HT1080 (cell line): ENCODE measurements around the gene OLR1. TPM values are rescaled to one million over a fixed set of nuclear protein-coding genes. Genes with fewer than 3 reads are reported as not detected.
"Not testable (repeated sequence)": the region's sequence is repeated elsewhere in the genome, so short reads cannot be mapped to it uniquely, and the experiment has no call there.

Experiments
- DNase-seq: peaks from one replicate; pipeline ENCODE4 v3.0.0-alpha.2; 2015; ENCODE audit warnings: low read depth
- total RNA-seq: library from RNA; depleted of rRNA; stranded (reverse); fragments of >200 nt; shearing (Covaris generic); gene quantifications from 2 replicates; pipeline ENCODE4 v1.2.3, GENCODE V29; 2014

OLR1 gene
- total RNA-seq, 1 experiment from 2014 or later: not detected

- DNase-seq: peak; percentile 17
Observed at GRCh38 chr12:10191865-10192264, 19.9 kb upstream of the OLR1 start.

DNA sequence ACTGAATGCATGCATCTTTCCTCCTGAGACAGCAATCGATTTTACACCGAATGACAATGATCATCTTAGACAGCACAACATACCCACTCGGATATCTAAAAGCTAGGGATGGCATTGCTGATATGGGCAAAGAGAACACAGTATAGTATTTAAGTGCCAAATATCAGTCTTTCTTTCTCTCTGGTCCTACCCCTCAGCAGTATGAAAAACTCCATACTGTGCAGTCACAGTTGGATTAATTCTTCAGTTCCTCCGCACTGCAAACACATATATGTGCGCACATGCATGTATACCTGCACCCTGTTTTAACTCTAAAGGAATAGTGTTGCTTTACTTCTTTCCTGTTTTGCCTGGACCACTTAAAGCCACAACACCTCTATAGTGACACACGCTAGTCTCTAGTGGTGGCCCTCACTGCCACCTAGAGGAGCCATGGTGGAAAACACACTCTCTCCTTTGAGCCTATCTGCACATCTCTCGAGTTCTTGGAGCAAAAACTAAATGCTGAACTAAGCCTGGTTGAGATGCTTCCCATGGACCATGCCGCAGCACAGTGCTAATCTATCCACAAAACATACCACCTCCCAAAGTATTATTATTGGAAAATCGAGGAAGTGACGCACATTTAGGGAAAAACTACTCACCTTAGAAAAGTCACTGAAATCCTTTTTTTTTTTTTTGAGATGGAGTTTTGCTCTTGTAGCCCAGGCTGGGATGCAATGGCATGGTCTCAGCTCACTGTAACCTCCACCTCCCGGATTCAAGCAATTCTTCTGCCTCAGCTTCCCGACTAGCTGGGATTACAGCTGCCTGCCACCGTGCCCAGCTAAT is 18.8 kb upstream of the OLR1 start:
- DNase-seq: peak; percentile 53

DNA sequence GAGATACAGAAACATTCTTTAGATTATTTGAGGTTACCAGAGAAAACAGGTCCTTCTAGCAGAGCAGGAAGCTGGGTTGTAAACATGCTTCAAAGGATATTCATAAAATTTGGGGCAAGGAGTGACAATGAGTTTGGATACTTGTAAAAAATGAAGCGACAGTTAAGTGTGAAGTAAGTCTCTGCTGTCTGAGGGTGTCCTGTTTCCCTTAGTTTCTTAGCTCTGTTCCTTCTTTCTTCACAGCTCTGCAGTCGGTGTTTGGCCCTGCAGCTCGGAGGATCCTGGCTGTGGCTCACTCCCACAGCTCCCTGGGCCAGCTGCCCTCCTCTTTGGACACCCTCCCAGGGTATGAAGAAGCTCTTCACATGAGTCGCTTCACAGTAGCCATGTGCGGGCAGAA is 17.7 kb upstream of the OLR1 start:
- DNase-seq: no peak

DNA sequence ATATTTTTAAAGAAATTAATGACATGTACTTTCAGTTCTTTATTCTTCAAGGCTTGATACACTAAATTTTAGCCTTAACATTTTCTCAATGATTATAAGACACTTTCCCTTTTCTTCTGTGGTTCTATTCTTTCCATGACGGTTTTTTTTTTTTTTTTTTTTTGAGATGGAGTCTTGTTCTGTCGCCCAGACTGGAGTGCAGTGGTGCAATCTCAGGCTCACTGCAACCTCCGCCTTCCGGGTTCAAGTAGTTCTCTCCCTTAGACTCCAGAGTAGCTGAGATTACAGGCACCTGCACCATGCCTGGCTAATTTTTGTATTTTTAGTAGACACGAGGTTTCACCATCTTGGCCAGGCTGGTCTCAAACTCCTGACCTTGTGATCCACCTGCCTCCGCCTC is 15.0 kb upstream of the OLR1 start:
- not testable (repeated sequence) for DNase-seq

DNA sequence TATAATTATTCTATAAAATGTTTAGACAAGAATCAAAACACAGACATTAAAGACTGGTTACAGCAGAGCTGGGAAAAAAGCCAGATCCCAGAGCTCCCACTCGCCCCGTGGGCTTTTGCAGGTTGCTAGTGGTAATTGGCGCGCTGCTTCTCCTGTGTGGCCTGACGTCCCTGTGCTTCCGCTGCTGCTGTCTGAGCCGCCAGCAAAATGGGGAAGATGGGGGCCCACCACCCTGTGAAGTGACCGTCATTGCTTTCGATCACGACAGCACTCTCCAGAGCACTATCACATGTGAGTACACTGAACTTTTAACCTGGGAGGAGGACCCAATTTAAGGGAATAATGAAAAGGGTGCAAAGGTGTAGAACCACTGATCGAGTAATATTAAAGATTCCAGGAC is 14.4 kb upstream of the OLR1 start:
- DNase-seq: no peak

GRCh38 chr12:10184261-10184843 is 12.4 kb upstream of the OLR1 start:
- DNase-seq: no peak

DNA sequence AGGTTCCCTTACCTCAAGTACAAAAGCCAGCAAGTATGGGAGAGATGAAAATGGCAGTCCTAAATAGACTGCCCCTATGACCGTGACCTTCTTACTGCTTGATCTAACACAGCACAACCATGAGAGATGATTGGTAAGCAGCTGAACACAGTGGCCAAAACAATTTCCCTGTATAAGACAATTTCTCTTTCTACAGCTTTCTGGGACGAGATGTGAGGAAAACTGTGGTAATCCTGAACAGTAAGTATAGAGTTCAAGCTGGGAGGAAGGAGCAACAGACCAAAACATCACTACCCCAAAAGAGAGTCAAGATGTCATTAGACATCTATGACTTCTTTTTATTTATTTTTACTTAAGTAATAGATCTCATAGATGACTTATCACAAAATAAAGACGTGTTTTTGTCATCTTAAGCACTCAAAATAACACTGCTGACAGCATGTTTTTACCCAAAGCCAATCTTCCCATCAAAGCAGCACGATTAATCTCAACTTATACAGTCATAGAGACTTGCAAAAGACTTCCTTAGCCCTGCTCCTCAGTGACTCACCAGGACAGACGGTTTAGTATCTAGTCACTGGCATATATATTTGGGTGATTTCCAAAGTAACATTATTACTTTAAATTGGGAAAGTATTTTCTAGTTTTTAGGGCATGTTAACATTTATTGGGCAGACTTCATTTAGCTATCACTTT is 10.6 kb upstream of the OLR1 start:
- DNase-seq: peak; percentile 24

- DNase-seq: no peak
Observed at GRCh38 chr12:10179776-10180181, 7.8 kb upstream of the OLR1 start.

GRCh38 chr12:10178821-10179220 is 6.9 kb upstream of the OLR1 start, which contains the start of gene TMEM52B:
Gene TMEM52B, plus strand, starts transcription at chr12:10179032. Its CDS starts 543 bp downstream, at chr12:10179575.
- no peak for DNase-seq

- no peak for DNase-seq
Observed at GRCh38 chr12:10175846-10176636, 4.1 kb upstream of the OLR1 start.

- no peak for DNase-seq
Observed at GRCh38 chr12:10174986-10175614, 3.2 kb upstream of the OLR1 start.

DNA sequence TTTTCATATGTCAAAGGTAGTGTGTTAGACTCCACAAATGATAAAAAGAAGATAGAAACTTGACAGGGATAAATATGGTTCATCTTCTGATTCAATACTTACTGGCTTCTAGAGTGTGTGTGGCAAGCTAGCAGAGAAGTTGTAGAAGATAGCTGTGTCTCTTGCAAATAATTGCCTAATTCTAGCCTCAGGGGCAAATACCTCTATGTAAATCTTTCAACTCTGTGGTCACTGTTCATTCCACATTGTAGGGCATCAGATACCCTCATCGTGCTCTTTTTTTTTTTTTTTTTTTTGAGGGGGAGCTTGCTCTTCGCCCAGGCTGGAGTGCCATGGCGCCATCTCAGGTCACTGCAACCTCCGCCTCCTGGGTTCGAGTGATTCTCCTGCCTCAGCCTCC is 1.7 kb downstream of the OLR1 start:
- DNase-seq: no peak

DNA sequence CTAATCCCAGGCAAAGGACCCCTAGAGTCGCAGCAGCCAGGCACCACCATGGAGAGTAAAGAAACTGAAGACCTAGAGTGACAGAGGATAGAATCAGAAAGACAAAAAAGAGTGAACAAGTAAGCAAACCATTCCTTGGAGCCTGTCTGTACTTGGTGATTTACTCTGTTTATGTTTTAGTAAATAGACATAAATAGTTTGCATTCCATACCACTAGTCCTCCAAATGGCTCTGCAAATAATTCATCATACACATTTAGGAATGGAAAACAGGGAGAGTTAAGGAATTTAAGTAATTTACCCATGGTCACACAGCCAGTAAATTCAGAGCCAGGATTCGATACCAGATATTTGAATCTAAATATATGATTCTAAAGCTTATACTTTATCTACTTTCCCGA is 2.8 kb downstream of the OLR1 start:
- DNase-seq: no peak

- DNase-seq: no peak
Observed at GRCh38 chr12:10167599-10167998, 4.3 kb downstream of the OLR1 start.

- no peak for DNase-seq
Observed at GRCh38 chr12:10165421-10165820, 6.5 kb downstream of the OLR1 start.

DNA sequence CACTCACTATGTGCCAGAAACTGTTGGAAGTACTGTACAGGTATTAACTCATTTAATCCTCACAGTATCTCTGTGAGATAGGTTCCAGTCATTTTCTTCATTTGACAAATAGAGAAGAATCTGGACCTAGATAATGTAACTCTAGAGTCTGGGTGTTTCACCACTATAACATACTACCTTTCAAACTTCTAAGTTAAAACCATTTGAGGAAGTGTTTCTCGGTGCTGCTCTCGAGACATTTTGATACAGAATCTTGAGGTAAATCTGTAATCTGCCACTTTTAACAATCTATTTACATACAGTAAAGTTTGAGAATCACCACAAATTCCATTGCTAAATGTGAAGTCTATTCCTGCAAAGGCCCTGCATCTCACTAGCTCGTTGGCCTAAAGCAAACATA is 8.8 kb downstream of the OLR1 start:
- DNase-seq: no peak

DNA sequence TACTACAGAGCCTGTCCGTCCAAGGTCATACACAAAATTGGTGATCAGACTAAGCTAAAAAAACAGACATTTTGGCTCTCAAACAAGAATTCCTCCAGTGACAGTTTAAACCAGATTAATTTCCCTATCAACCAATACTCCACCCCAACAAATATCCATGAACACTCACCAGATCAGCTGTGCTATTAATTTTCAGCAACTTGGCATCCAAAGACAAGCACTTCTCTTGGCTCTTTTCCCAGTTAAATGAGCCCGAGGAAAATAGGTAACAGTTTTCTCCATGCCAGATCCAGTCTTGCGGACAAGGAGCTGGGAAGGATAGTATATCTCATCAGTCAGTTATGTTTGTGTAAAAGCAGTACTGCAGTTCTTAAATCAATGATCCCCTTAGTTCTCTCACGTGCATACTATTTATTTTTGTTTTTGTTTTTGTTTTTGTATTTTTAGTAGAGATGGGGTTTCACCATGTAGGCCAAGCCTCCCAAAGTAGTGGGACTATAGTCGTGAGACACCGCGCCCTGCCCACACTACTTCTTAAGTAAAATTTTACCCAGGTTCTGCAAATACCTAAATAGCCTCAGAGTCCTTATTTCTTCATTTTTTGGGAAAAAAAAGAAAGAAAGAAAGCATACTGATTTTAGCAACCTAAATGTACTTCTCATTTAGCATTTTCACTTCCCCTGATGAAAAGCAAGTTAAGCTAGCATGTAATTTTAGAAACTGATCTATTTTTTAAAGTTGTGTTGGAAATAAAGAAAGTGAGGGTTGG is 11.1 kb downstream of the OLR1 start:
- DNase-seq: no peak

DNA sequence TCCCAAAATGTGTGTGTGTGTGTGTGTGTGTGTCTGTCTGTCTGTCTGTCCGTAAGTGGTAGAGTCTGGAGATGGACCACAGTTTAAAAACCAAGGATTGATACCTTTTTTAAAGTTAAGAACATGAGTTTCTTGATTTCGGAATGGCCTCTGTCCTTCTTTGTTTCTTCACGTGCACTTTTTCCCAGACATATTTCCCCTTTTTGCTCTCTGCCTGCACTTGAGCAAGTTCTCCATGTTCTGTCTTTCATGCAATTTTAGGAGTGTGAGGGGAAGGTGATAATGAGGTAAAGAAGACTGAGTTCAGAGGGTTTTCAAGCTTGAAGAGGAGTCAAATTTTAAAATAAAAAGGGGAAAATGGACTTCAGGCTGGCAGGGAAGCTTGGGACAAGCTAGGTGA is 12.7 kb downstream of the OLR1 start:
- no peak for DNase-seq

DNA sequence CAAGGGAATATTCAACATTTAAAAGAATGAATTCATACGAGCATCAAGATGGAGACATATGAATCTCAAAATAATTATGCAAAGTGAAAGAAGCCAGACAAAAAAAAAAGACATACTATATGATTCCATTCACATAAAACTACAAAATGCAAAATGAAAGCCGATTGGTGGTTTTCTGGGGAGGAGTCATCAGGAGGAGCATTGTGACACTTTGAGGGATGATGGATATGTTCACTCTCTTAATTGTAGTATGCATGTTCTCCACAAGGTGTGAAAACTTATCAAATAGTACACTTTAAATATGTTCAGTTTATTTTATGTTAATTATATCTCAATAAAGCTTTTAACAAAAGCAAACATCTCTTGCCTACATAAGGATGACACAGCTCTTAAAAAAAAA is 13.5 kb downstream of the OLR1 start:
- DNase-seq: no peak

- DNase-seq: no peak
Observed at GRCh38 chr12:10155966-10156365, 16.0 kb downstream of the OLR1 start.
